Right ventricle myocardium superior (tissue), 1 donor: ENCODE results near the gene SIRPA. TPM values are rescaled to one million over a fixed set of nuclear protein-coding genes. Genes with fewer than 3 reads are reported as not detected.

Source experiments
- ATAC-seq: fragments of 200-7000 bp; cut with Tn5 transposase; one replicate; pipeline ENCODE4 v1.9.1; 2020; ENCODE audit warnings: mild to moderate bottlenecking; ENCODE audit not compliant: poor library complexity
- DNase-seq: peaks from one replicate; pipeline ENCODE4 v3.0.0-alpha.2; 2020
- intact Hi-C: fragments of 100-400 bp; cut with DNase I; formaldehyde crosslinking; loops from one replicate; pipeline ENCODE4 v1.11.2; 2022
- total RNA-seq: library from RNA; stranded (reverse); fragmentation: NEBNext Ultra II Directional; extraction: Animal tissue kit (Norgen Biotek cat#: 25700); gene quantifications from one replicate; pipeline ENCODE4 v1.2.1, GENCODE V29; 2021
- donor health status: DM: no; HTN: yes; CAD: no; lungs with severe emphysema.

SIRPA gene
- total RNA-seq, 1 donor from 2014 or later, result 19.5 TPM

DNA sequence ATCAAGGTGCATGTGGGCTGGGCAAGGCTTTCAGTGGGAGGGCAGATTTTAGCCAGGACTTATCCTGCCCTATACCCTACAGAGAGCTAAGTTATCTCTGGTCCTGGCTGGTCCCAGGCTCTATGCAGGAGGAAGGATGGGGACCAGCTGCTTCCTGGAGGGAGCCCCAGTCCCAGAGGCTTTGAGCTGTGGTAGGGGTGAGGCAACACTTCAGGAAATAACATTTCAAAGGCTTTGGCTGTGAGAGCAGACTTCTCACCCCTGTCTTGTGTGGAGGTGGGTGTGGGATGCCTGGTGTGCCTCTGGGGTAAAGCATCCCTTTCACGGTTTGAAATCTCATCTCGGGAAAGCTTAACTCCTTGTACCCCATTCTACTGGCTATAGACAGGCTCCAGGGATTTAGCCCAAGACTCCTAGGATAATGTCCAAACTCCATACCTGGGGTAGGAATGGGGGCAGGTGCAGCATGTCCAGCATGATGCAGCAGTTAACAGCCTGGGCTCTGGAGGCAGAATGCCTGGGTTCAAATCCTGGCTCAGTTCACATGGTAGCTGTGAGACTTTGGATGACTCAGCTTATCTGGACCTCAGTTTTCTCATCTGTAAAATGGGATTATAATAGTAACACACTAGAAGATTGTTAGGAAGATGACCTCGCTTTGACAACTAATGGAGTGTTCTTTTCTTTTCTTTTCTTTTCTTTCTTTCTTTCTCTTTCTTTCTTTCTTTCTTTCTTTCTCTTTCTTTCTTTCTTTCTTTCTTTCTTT is 27.5 kb upstream of the SIRPA start:
- intact Hi-C loops, result no loop called here
- DNase-seq, result no peak
- no peak for ATAC-seq

GRCh38 chr20:1868856-1869255 is 26.4 kb upstream of the SIRPA start:
- DNase-seq (no peak), ATAC-seq (no peak)

DNA sequence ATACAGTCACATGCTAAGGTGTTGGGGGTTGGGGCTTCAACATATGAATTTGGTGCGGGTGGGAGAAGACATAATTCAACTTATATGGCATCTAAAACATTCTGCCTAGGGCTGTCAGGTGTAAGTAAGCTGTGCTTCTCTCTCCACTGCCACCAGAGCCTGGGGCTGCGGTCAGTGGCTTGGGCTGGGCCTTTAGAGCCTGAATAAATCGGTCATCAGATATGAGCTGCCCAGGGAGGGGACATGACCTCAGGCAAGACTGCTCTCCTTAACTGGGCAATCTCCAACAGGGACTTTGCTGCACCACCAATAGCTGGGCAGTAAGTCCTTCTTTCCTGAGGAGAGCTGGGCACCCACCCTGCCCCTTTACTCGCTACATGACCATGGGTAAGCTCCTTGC is 24.9 kb upstream of the SIRPA start:
- ATAC-seq (no peak), DNase-seq (no peak)
- intact Hi-C loops, result no loop called here

More at GRCh38 chr20:1868856-1869255, 26.4 kb upstream of the SIRPA start:
- intact Hi-C loops, result no loop called here

GRCh38 chr20:1870792-1871550 is 24.2 kb upstream of the SIRPA start:
- DNase-seq (no peak), ATAC-seq (no peak)
- intact Hi-C loops, result no loop called here

- no peak for DNase-seq
- no peak for ATAC-seq
- intact Hi-C loops, result no loop called here
Observed at GRCh38 chr20:1871807-1872458, 23.3 kb upstream of the SIRPA start.

DNA sequence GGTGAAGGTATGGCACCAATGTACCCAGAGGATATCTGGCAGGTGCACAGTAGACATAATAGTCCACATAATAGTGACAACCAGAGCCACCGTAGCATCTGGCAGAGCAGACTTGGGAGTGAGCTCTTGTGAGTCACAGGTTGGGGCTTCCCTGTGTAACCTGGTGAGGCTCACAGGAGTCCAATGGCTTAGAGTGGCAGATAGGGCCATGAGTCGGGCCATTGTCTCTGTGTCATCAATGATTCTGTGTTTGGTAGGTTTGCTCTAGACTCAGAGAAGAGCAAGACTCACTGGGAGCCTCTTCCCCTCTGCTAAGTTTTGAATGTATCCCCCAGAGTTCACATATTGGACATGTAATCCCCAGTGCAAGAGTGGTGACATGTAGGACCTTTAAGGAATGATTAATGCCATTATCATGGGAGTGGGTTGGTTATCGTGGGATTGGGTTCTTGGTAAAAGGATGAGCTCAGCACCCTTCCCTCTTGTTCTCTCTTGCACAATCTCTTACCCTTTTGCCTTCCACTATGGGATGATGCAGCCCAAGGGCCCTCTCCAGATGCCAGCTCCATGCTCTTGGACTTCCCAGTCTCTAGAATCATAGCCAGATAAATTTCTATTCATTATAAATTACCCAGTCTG is 22.6 kb upstream of the SIRPA start:
- intact Hi-C loops, result no loop called here
- ATAC-seq, result no peak
- DNase-seq, result no peak

DNA sequence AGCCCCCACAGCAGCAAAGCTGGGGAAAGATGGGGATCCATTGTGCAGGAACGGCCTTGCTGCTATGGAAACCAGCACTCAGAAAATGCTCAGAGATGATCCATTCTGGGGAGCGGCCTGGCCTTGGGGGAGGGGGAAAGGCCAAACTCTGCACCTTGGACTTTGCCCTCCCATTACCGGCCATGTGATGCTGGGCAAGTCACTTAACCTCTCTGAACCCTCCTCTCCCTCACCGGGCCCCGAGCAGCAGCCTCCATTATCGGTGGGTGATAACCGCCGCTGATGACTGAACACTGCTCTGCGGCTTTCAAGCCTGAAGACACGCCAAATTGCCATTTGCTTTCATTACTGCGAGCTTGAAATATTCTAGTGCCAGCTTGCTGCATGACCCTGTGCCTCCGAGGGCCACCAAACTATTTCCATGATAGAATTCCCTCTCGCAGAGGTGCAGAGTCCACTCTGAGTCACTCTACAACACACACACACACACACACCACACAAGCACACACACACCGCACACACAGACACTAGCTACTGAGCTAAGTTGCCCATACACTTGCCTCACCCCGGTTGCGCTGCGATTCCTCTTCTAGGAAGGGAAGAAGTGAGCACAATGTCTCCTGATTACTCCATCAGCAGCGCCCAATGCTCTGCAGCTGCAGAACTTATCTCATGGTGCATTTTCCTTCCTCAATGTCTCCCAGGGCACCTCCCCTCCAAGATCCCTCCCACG is 20.6 kb upstream of the SIRPA start:
- ATAC-seq (peak; percentile 51), DNase-seq (peak; percentile 71)
- intact Hi-C loops, result no loop called here

DNA sequence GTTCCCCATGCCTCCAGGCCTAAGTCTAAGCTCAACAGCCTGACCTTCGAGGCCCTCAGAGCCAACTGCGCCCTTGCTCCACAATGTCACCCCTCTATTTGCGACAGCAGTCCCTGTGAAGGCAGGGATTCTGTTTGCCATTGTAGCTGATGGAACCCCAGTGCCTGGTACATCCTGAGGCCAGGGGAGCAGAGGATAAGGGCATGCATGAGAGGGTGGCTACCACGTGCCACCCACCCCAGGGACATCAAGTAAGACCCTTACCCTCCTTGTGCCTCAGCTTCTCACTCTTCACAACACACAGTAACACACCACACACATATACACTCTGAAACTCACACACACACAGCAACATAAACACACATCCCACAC is 20.0 kb upstream of the SIRPA start:
- DNase-seq, result no peak
- intact Hi-C loops, result no loop called here
- no peak for ATAC-seq

GRCh38 chr20:1875762-1876161 is 19.4 kb upstream of the SIRPA start:
- no peak for ATAC-seq
- no peak for DNase-seq
- intact Hi-C loops, result no loop called here

GRCh38 chr20:1876217-1876921 is 18.8 kb upstream of the SIRPA start:
- intact Hi-C loops, result no loop called here
- DNase-seq, result no peak
- no peak for ATAC-seq

DNA sequence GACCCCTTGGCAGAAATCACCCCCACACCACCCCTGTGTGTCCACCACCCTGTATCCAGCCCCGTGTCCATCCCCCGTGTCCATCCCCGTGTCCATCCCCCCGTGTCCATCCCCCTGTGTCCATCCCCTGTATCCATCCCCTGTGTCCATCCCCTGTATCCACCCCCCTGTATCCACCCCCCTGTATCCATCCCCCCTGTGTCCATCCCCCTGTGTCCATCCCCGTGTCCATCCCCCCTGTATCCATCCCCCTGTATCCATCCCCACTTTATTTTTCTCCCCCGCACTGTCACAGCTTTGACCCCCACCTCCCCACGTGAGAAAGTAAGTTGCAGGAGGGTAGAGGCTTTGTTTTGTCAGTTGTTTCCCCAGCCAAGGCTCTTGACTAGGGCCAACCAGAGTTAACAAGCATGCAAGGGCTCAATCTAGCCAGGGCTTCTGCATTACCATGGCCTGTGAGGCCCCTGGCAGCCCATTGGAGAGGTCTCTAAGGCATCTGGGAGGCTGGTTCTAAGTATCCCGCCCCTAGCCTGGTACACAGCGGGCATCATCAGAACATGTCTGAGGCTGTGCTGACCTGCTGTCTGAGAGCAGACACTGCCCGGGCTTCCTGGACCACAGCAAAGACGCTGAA is 18.1 kb upstream of the SIRPA start:
- DNase-seq, result no peak
- intact Hi-C loops, result no loop called here

GRCh38 chr20:1877609-1878200 is 17.5 kb upstream of the SIRPA start:
- ATAC-seq (no peak), DNase-seq (no peak)
- intact Hi-C loops, result no loop called here

More for the DNA sequence above, 18.1 kb upstream of the SIRPA start:
- ATAC-seq, result no peak

DNA sequence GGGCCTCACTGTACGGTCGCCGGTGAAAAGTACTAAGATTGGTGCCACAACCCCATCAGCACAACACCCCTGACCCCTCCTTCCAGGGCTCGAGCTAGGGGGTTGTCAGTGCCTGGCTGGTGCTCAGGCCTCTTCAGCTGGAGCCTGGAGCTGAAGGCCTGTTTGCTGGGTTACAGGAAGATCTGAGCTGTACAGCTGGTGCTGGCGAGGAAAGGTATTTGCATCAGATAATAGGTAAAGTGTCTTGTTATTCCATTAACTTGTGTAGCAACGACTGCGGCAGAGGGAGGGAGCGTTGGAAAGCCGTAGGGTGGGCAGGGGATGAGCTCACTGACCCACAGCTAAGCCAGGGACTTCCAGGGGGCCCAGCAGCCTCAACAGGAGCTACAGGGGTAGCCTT is 15.8 kb upstream of the SIRPA start:
- no peak for ATAC-seq
- DNase-seq, result no peak
- intact Hi-C loops, result no loop called here

GRCh38 chr20:1879934-1880333 is 15.3 kb upstream of the SIRPA start:
- no peak for ATAC-seq
- DNase-seq, result no peak
- intact Hi-C loops, result no loop called here

DNA sequence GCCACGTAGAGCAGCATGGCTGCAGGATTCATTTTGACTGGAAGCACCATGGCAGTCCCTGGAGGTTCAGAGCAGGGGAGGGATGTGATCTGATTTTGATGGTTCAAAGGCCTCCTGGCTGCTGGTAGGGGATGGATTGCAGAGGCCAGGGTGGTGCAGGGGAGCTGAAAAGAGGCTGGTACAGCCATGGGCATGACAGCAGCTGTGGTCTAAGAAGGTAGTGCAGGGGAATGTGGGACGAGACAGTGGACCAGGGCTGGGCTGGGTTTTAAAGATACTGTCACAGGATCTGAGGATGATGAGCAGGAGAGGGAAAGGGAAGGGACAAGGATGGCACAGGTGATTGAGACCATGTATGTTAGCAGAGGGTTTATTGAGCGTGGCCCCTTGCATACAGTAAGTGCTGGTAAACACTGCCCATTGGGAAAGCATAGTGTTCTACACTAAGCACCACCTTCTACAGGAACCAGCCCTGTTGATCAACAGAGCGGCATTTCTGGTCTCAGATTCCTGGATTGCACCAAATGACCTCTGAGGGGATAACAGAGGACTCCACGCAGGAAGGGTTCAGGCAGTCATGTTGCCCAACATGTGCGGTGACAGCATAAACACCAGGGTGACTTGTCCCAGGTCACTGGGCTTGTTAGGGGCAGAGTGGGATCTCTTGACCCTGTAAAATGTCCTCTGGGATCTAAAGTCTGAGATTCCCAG is 14.5 kb upstream of the SIRPA start:
- intact Hi-C loops, result no loop called here
- DNase-seq (no peak), ATAC-seq (no peak)

DNA sequence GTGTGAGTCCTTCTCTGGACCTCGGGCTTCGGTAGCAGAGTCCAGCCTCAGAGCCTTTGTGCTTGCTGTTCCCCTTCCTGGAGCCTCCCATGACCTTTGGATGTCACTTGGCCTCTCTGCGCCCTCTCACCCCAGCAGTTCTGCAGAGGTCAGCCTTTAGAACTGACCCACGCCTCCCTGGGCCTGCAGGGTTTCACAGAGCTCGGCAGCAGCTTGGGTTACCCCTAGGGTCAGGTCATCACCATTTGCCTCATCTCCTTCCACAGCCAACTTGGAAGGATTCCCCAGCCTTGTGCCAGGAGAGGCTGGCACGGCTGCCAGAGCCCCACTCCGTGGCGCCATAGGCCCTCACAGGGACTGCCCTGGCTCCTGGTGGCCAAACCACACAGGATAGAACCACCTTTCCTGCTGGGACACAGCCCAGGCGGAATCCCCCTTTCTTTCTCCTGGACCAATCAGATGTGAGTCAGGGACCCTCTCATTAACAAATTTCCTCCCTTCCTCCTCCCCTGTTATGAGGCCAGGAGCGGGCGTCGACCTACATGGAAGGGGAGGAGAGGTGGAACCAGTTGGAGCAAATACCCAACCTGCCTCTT is 13.9 kb upstream of the SIRPA start:
- DNase-seq (peak; percentile 60), ATAC-seq (peak; percentile 80)
- intact Hi-C loops, result no loop called here
